ENCODE results near the gene SNRNP35. TPM values are rescaled to one million over a fixed set of nuclear protein-coding genes. Genes with fewer than 3 reads are reported as not detected.
"Not testable (repeated sequence)": the region's sequence is repeated elsewhere in the genome, so short reads cannot be mapped to it uniquely, and the experiment has no call there.

SNRNP35 gene, protein sequence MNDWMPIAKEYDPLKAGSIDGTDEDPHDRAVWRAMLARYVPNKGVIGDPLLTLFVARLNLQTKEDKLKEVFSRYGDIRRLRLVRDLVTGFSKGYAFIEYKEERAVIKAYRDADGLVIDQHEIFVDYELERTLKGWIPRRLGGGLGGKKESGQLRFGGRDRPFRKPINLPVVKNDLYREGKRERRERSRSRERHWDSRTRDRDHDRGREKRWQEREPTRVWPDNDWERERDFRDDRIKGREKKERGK
- 23.3 TPM for total RNA-seq
- long read RNA-seq, transcript SNRNP35-204 (2 exons, 2,161 nt) = minor isoform, 7 of 37 reads
- long read RNA-seq, transcript SNRNP35-203 (2 exons, 1,975 nt) = major isoform, 24 of 37 reads
- long read RNA-seq, partial matches to known transcripts = 0 of 37 reads
- long read RNA-seq, other reads (novel, unspliced or antisense) = 6 of 37 reads

- intact Hi-C loops (cut with DNase I) = no loop called here
These were observed at the start of gene SNRNP35 for GRCh38 chr12:123457980-123458779. Gene SNRNP35 (plus strand): TSS chr12:123458139. CDS start chr12:123465541, 7,402 bp downstream.

DNA sequence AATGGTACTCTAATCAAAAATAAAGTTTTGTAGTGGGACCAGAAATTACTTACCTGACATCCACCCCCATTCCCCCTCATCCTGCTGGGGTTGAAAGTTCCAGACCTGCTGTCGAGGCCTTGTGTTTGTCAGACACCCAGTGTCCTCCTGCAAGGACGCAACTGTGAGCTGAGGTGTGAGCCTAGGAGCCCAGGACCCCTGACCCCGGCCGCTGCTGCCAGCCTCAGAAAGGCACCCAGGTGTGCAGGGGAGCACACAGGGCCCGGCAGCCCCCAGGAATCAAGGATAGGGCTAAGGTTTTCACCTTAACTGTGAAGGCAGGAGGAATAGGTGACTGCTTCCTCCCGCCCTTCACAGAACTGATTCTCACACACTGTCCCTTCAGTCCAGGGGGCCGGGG lies 49.3 kb upstream of the SNRNP35 start:
- H3K27ac ChIP-seq; intact Hi-C loops (cut with DNase I); H3K4me3 ChIP-seq; H3K4me1 ChIP-seq; DNase-seq; H3K9me3 ChIP-seq; ATAC-seq; H3K27me3 ChIP-seq (ENCODE audit: low read depth): not testable (repeated sequence)
- peaks cover 75% of the 10 kb centered on the region for H3K36me3 ChIP-seq

More at GRCh38 chr12:123457980-123458779, at the start of gene SNRNP35:
- Histone ChIP-seq H3K9me3 (no peaks in the 10 kb centered on the region), H3K4me3 (peak within 1 kb of the TSS; percentile 82), H3K4me1 (peaks cover 23% of the 10 kb centered on the region), H3K27me3 (ENCODE audit: low read depth) (no peaks in the 10 kb centered on the region), H3K36me3 (peaks cover 1% of the 10 kb centered on the region), H3K27ac (peak within 1 kb of the TSS; percentile 100)
- ATAC-seq (peak; percentile 89 to 93), DNase-seq (peak; percentile 85)
- TF ChIP-seq, protein P1, sequence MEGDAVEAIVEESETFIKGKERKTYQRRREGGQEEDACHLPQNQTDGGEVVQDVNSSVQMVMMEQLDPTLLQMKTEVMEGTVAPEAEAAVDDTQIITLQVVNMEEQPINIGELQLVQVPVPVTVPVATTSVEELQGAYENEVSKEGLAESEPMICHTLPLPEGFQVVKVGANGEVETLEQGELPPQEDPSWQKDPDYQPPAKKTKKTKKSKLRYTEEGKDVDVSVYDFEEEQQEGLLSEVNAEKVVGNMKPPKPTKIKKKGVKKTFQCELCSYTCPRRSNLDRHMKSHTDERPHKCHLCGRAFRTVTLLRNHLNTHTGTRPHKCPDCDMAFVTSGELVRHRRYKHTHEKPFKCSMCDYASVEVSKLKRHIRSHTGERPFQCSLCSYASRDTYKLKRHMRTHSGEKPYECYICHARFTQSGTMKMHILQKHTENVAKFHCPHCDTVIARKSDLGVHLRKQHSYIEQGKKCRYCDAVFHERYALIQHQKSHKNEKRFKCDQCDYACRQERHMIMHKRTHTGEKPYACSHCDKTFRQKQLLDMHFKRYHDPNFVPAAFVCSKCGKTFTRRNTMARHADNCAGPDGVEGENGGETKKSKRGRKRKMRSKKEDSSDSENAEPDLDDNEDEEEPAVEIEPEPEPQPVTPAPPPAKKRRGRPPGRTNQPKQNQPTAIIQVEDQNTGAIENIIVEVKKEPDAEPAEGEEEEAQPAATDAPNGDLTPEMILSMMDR (IDR thresholded peaks at IDR 0.05) = no peak

DNA sequence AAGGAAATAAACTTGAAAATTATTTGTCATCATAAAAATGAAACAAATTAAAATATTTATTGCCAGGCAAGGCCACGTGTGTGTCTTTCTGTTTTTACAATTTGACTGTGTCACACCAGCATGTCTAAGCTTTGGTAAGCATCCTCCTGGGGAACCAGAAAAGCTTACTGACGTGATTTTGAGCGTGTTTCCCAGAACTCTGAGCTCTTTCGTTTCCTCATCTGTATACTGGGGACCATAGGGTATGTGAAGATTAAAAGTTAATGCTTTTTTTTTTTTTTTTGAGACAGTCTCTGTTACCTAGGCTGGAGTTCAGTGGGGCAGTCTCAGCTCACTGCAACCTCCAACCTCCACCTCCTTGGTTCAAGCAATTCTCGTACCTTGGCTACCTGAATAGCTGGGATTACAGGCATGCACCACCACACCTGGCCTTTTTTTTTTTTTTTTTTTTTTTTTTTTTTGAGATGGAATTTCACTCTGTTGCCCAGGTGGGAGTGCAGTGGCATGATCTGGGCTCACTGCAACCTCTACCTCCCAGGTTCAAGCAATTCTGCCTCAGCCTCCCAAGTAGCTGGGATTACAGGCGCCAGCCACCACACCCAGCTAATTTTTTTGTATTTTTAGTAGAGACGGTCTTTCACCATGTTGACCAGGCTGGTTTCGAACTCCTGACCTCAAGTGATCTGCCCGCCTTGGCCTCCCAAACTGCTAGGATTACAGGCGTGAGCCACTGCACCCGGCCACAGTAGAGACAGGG lies 48.5 kb upstream of the SNRNP35 start:
- H3K27me3 ChIP-seq (ENCODE audit: low read depth); H3K27ac ChIP-seq; ATAC-seq; H3K4me3 ChIP-seq; intact Hi-C loops (cut with DNase I); H3K9me3 ChIP-seq; DNase-seq; H3K4me1 ChIP-seq: not testable (repeated sequence)
- peaks cover 66% of the 10 kb centered on the region for H3K36me3 ChIP-seq

GRCh38 chr12:123410041-123410412 lies 47.9 kb upstream of the SNRNP35 start:
- DNase-seq (no peak), ATAC-seq (no peak)

GRCh38 chr12:123421314-123421713 lies 36.6 kb upstream of the SNRNP35 start:
- no peak for ATAC-seq
- peaks cover 95% of the 10 kb centered on the region for H3K36me3 ChIP-seq
- no peaks in the 10 kb centered on the region for H3K4me1 ChIP-seq
- DNase-seq = no peak
- intact Hi-C loops (cut with DNase I) = no loop called here
- no peaks in the 10 kb centered on the region for H3K9me3 ChIP-seq
- no peaks in the 10 kb centered on the region for H3K27me3 ChIP-seq (ENCODE audit: low read depth)
- TF ChIP-seq, protein P1 (IDR thresholded peaks at IDR 0.05) = no peak
- H3K4me3 ChIP-seq = no peak overlapping the region
- H3K27ac ChIP-seq = no peak overlapping the region

More at GRCh38 chr12:123410041-123410412, 47.9 kb upstream of the SNRNP35 start:
- Histone ChIP-seq H3K4me3 (no peak overlapping the region), H3K27me3 (ENCODE audit: low read depth) (no peaks in the 10 kb centered on the region), H3K36me3 (peaks cover 66% of the 10 kb centered on the region), H3K4me1 (no peaks in the 10 kb centered on the region), H3K9me3 (no peaks in the 10 kb centered on the region), H3K27ac (no peak overlapping the region)
- intact Hi-C loops (cut with DNase I) = no loop called here
- TF ChIP-seq, protein P1 (IDR thresholded peaks at IDR 0.05) = no peak

Measured in lower lobe of right lung (tissue), 2 donors.